HEK293 (cell line): ENCODE results near the gene RAD51AP1.

Source experiments
- CTCF ChIA-PET: fragments of 350-600 bp; formaldehyde crosslinking; extraction: SDS; loops from one replicate; lab custom pipeline; 2021; ENCODE audit warnings: antibody characterized with exemption; lab: Yijun Ruan, JAX
- POLR2A ChIA-PET: fragments of 300-600 bp; formaldehyde crosslinking; extraction: SDS; loops from one replicate; lab custom pipeline; 2020; ENCODE audit warnings: antibody characterized with exemption, inconsistent platforms; lab: Yijun Ruan, JAX
- H3K27ac ChIP-seq: fragments of 200-500 bp; sonication (Bioruptor generic); 2 replicates; pipeline ENCODE4 v1.5.1; 2014; ENCODE audit warnings: low read depth, low read length, control low read depth, inconsistent platforms; ENCODE audit errors: extremely low read depth
- H3K36me3 ChIP-seq, 2 experiments: fragments of 200-500 bp in 1 of 2; sonication (Bioruptor generic) in 1 of 2; 1 replicate in 1 of 2; 2 replicates in 1 of 2; pipeline ENCODE4 v1.5.1; 2014 to 2017; ENCODE audit warnings: inconsistent platforms in 2 of 2, low read length in 2 of 2; ENCODE audit not compliant: control insufficient read depth in 2 of 2, insufficient read depth in 1 of 2
- H3K4me1 ChIP-seq: fragments of 200-500 bp; sonication (Bioruptor generic); 2 replicates; pipeline ENCODE4 v1.5.1; 2014; ENCODE audit warnings: mild to moderate bottlenecking, low read length, inconsistent platforms; ENCODE audit not compliant: control insufficient read depth, insufficient read depth
- H3K4me3 ChIP-seq: 2 replicates; pipeline ENCODE4 v1.5.1; 2011; ENCODE audit warnings: low read depth, mild to moderate bottlenecking, control low read depth, low read length, moderate library complexity
- H3K9me3 ChIP-seq: fragments of 200-500 bp; sonication (Bioruptor generic); 2 replicates; pipeline ENCODE4 v1.5.1; 2014; ENCODE audit warnings: low read depth, low read length, inconsistent platforms; ENCODE audit not compliant: control insufficient read depth, insufficient read depth
- GLI4 ChIP-seq: fragments of 450-650 bp; formaldehyde crosslinking; IDR thresholded peaks from 2 replicates; pipeline ENCODE4 v1.5.1; 2016; ENCODE audit warnings: missing biosample characterization, missing genetic modification characterization
- MYNN ChIP-seq: fragments of 450-650 bp; formaldehyde crosslinking; IDR thresholded peaks from 2 replicates; pipeline ENCODE4 v1.5.1; 2016; ENCODE audit warnings: missing biosample characterization, missing genetic modification characterization, borderline replicate concordance
- SP2 ChIP-seq: fragments of 450-650 bp; formaldehyde crosslinking; IDR thresholded peaks from 2 replicates; pipeline ENCODE4 v1.5.1; 2016; ENCODE audit warnings: missing biosample characterization, missing genetic modification characterization
- ZNF155 ChIP-seq: fragments of 450-650 bp; formaldehyde crosslinking; IDR thresholded peaks from 2 replicates; pipeline ENCODE4 v1.5.1; 2016; ENCODE audit warnings: missing biosample characterization, missing genetic modification characterization
- ZNF266 ChIP-seq: fragments of 450-650 bp; formaldehyde crosslinking; IDR thresholded peaks from 2 replicates; pipeline ENCODE4 v1.5.1; 2016; ENCODE audit warnings: missing biosample characterization, missing genetic modification characterization, low read depth
- ZNF274 ChIP-seq, 2 experiments: fragments of 200-500 bp in 1 of 2; fragments of 450-650 bp in 1 of 2; sonication (Bioruptor generic) in 1 of 2; formaldehyde crosslinking in 1 of 2; IDR thresholded peaks; 2 replicates each; pipeline versions ENCODE4 v1.5.1 to v1.6.1; 2014 to 2016; ENCODE audit warnings: borderline replicate concordance in 1 of 2, inconsistent platforms in 1 of 2, low read length in 1 of 2, missing biosample characterization in 1 of 2, missing genetic modification characterization in 1 of 2
- ZNF335 ChIP-seq: fragments of 450-650 bp; formaldehyde crosslinking; conservative IDR thresholded peaks from 2 replicates; pipeline ENCODE4 v1.5.1; 2016; ENCODE audit warnings: missing biosample characterization, missing genetic modification characterization
- ZNF366 ChIP-seq: fragments of 450-650 bp; formaldehyde crosslinking; conservative IDR thresholded peaks from 2 replicates; pipeline ENCODE4 v1.5.1; 2016; ENCODE audit warnings: missing biosample characterization, missing genetic modification characterization
- ZNF416 ChIP-seq: fragments of 450-650 bp; formaldehyde crosslinking; IDR thresholded peaks from 2 replicates; pipeline ENCODE4 v1.5.1; 2016; ENCODE audit warnings: missing biosample characterization, missing genetic modification characterization
- ZNF548 ChIP-seq: fragments of 450-650 bp; formaldehyde crosslinking; IDR thresholded peaks from 2 replicates; pipeline ENCODE4 v1.5.1; 2016; ENCODE audit warnings: missing biosample characterization, missing genetic modification characterization
- ZNF555 ChIP-seq: fragments of 450-650 bp; formaldehyde crosslinking; conservative IDR thresholded peaks from 2 replicates; pipeline ENCODE4 v1.5.1; 2017; ENCODE audit warnings: missing biosample characterization, mild to moderate bottlenecking, missing genetic modification characterization, inconsistent platforms
- ZNF670 ChIP-seq: fragments of 450-650 bp; formaldehyde crosslinking; IDR thresholded peaks from 2 replicates; pipeline ENCODE4 v1.5.1; 2016; ENCODE audit warnings: missing biosample characterization, missing genetic modification characterization, low read depth
- ZNF791 ChIP-seq: fragments of 450-650 bp; formaldehyde crosslinking; IDR thresholded peaks from 2 replicates; pipeline ENCODE4 v1.5.1; 2016; ENCODE audit warnings: missing biosample characterization, missing genetic modification characterization
- TF ChIP-seq, protein P1 (sequence below): fragments of 450-650 bp; formaldehyde crosslinking; optimal IDR thresholded peaks from 2 replicates; pipeline ENCODE3; 2016; ENCODE audit warnings: missing biosample characterization, mild to moderate bottlenecking, missing genetic modification characterization
- TF ChIP-seq, protein P2 (sequence below): fragments of 450-650 bp; formaldehyde crosslinking; IDR thresholded peaks from 2 replicates; pipeline ENCODE4 v1.5.1; 2016; ENCODE audit warnings: missing biosample characterization, missing genetic modification characterization
- TF ChIP-seq, protein P3 (sequence below): fragments of 450-650 bp; formaldehyde crosslinking; IDR thresholded peaks from 2 replicates; pipeline ENCODE4 v1.5.1; 2017; ENCODE audit warnings: missing biosample characterization, missing genetic modification characterization
- TF ChIP-seq, protein P4 (sequence below): fragments of 450-650 bp; formaldehyde crosslinking; IDR thresholded peaks from 2 replicates; pipeline ENCODE4 v1.5.1; 2016; ENCODE audit warnings: missing biosample characterization, missing genetic modification characterization, borderline replicate concordance

The RAD51AP1 gene

DNA sequence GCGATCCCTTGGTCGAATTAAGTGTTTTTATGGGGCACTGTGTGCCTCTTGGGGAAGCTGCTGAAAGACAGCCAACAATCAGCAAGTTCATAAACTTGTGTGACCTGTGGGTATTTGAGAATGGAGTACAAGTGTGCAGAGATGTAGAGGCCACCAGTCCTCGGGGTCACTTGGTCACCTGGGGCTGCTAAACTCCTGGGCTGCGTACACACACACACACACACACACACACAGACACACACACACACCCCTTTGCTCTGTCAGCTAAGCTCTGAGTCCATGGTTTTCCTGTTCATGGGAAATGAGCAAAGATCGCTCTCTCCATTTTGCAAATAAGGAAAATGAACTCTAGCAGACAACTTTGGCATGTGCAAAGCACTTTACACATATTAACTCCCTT, 47.8 kb downstream of the RAD51AP1 start (continued):
- no peak for TF ChIP-seq ZNF335
- TF ChIP-seq, all 188 proteins: peak for 0

DNA sequence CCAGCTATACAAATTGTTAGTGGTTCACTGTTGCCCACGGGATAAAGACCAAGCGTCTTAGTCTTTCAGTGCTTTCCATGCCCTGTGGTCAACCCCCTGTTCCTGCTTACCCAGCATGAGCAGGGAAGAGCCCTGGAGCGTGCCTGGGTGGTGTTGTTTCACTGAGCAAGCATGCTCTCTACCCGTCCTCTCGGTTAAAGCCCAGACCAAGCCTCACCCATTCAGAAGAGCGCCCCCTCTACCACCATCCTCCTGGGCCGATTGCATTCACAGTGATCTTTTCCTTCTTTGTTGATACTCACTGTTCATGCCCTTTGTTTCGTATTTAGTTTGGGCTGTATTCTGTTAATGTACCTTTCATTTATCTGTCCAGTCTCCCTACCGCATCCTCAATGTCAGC, 48.4 kb downstream of the RAD51AP1 start:
- POLR2A ChIA-PET = no interaction called here
- TF ChIP-seq ZNF416 (tag by site-specific recombination) (no peak), SP2 (tag by site-specific recombination) (no peak), ZNF548 (tag by site-specific recombination) (no peak), GLI4 (no peak), ZNF555 (no peak), ZNF670 (tag by site-specific recombination) (no peak), ZNF266 (tag by site-specific recombination) (no peak), ZNF791 (tag by site-specific recombination) (no peak), ZNF155 (tag by site-specific recombination) (no peak), ZNF366 (tag by site-specific recombination) (no peak), MYNN (no peak), ZNF274 (IDR thresholded peaks at IDR 0.05; ENCODE audit: low read length) (no peak), ZNF274 (tag by site-specific recombination; IDR thresholded peaks at IDR 0.05; ENCODE audit: borderline replicate concordance) (no peak)
- TF ChIP-seq, protein P1, sequence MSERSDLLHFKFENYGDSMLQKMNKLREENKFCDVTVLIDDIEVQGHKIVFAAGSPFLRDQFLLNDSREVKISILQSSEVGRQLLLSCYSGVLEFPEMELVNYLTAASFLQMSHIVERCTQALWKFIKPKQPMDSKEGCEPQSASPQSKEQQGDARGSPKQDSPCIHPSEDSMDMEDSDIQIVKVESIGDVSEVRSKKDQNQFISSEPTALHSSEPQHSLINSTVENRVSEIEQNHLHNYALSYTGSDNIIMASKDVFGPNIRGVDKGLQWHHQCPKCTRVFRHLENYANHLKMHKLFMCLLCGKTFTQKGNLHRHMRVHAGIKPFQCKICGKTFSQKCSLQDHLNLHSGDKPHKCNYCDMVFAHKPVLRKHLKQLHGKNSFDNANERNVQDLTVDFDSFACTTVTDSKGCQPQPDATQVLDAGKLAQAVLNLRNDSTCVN (tag by site-specific recombination) = no peak
- TF ChIP-seq, protein P2, sequence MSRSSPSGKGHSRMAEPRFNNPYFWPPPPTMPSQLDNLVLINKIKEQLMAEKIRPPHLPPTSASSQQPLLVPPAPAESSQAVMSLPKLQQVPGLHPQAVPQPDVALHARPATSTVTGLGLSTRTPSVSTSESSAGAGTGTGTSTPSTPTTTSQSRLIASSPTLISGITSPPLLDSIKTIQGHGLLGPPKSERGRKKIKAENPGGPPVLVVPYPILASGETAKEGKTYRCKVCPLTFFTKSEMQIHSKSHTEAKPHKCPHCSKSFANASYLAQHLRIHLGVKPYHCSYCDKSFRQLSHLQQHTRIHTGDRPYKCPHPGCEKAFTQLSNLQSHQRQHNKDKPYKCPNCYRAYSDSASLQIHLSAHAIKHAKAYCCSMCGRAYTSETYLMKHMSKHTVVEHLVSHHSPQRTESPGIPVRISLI (tag by site-specific recombination) = no peak
- TF ChIP-seq, protein P3, sequence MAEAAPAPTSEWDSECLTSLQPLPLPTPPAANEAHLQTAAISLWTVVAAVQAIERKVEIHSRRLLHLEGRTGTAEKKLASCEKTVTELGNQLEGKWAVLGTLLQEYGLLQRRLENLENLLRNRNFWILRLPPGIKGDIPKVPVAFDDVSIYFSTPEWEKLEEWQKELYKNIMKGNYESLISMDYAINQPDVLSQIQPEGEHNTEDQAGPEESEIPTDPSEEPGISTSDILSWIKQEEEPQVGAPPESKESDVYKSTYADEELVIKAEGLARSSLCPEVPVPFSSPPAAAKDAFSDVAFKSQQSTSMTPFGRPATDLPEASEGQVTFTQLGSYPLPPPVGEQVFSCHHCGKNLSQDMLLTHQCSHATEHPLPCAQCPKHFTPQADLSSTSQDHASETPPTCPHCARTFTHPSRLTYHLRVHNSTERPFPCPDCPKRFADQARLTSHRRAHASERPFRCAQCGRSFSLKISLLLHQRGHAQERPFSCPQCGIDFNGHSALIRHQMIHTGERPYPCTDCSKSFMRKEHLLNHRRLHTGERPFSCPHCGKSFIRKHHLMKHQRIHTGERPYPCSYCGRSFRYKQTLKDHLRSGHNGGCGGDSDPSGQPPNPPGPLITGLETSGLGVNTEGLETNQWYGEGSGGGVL (tag by site-specific recombination) = no peak
- TF ChIP-seq, protein P4, sequence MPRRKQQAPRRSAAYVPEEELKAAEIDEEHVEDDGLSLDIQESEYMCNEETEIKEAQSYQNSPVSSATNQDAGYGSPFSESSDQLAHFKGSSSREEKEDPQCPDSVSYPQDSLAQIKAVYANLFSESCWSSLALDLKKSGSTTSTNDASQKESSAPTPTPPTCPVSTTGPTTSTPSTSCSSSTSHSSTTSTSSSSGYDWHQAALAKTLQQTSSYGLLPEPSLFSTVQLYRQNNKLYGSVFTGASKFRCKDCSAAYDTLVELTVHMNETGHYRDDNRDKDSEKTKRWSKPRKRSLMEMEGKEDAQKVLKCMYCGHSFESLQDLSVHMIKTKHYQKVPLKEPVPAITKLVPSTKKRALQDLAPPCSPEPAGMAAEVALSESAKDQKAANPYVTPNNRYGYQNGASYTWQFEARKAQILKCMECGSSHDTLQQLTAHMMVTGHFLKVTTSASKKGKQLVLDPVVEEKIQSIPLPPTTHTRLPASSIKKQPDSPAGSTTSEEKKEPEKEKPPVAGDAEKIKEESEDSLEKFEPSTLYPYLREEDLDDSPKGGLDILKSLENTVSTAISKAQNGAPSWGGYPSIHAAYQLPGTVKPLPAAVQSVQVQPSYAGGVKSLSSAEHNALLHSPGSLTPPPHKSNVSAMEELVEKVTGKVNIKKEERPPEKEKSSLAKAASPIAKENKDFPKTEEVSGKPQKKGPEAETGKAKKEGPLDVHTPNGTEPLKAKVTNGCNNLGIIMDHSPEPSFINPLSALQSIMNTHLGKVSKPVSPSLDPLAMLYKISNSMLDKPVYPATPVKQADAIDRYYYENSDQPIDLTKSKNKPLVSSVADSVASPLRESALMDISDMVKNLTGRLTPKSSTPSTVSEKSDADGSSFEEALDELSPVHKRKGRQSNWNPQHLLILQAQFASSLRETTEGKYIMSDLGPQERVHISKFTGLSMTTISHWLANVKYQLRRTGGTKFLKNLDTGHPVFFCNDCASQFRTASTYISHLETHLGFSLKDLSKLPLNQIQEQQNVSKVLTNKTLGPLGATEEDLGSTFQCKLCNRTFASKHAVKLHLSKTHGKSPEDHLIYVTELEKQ (tag by site-specific recombination) = no peak
- TF ChIP-seq, all 188 proteins: peak for 0
- Histone ChIP-seq H3K27ac (no peak overlapping the region), H3K4me3 (no peak overlapping the region), H3K9me3 (no peaks in the 10 kb centered on the region), H3K36me3 (no peaks in the 10 kb centered on the region), H3K4me1 (no peaks in the 10 kb centered on the region)
- CTCF ChIA-PET = no interaction called here
